GM23338 (cell line): Measurements from ENCODE around the gene UHRF1.

ENCODE experiments used
- CREB1 ChIP-seq: fragments of 250-450 bp; sonication (Bioruptor Pico); IDR thresholded peaks from 2 replicates; pipeline ENCODE4 v1.5.0; 2020; ENCODE audit warnings: low read depth, mild to moderate bottlenecking, moderate library complexity
- EZH2 ChIP-seq: fragments of 200-600 bp; sonication (generic); IDR thresholded peaks from one replicate; pipeline ENCODE4 v1.8.0; 2017; ENCODE audit warnings: antibody characterized with exemption, mild to moderate bottlenecking, low read depth; ENCODE audit not compliant: unreplicated experiment
- POLR2AphosphoS5 ChIP-seq: IDR thresholded peaks from 2 replicates; pipeline ENCODE4 v1.6.1; 2016; ENCODE audit warnings: antibody characterized with exemption, low read depth
- STAT1 ChIP-seq: IDR thresholded peaks from one replicate; pipeline ENCODE4 v1.6.1; 2016; ENCODE audit warnings: antibody characterized with exemption; ENCODE audit not compliant: unreplicated experiment
- ZNF114 ChIP-seq: fragments of 250-450 bp; sonication (Bioruptor Pico); IDR thresholded peaks from 2 replicates; pipeline ENCODE4 v1.5.0; 2020; ENCODE audit warnings: mild to moderate bottlenecking, moderate library complexity
- TF ChIP-seq, protein P1 (sequence below), 2 experiments: fragments of 200-600 bp in 1 of 2; sonication (generic) in 1 of 2; conservative IDR thresholded peaks; 2 replicates each; pipeline versions ENCODE4 v1.5.1 to v1.6.1; 2016 to 2017; ENCODE audit warnings: antibody characterized with exemption in 2 of 2, low read depth in 2 of 2, mild to moderate bottlenecking in 2 of 2, moderate library complexity in 1 of 2
- TF ChIP-seq, protein P2 (sequence below): IDR thresholded peaks from one replicate; pipeline ENCODE4 v1.6.1; 2018; ENCODE audit warnings: antibody characterized with exemption; ENCODE audit not compliant: unreplicated experiment

DNA sequence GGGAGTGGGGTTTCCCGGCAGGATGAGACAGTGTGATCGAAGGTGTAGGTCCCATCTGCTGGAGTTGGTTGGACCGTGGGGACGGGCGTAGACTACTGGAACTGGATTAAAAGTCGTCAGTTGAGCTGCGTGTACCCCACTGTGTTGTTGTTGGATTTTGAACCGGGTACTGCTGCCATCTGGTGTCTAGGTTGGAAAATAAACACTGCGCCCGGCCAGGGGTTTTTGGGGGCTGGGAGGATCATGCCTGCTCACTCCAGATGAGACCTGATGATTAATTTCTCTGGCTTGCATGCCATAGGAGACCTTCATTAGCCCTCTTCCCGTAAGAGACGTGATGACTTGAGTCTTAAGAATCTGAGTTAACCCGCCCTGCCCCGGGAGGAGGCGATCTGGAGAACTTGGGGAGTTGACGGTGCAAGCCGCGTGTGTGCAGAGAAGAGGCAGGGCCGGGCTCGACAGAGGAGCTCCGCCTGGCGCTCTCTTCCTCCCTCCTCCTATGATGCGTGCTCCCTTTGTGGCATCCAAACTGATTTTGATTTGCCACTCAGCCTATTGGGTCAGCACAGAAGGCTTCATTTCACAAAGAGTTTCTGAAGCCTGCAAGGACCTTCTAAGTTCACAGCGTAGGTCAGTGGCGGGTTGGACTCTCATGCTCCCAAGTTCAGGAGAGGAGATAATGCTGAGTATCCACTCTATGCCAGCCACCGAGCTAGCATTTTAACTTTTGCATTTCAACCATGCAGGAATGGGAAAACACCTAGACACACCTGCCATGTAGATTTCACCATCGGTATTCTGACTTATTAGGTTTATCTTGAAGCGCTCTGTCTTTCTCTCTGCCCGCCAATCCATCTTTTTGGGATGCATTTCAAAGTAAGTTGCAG is 2.7 kb downstream of the UHRF1 start:
- TF ChIP-seq, protein P1, sequence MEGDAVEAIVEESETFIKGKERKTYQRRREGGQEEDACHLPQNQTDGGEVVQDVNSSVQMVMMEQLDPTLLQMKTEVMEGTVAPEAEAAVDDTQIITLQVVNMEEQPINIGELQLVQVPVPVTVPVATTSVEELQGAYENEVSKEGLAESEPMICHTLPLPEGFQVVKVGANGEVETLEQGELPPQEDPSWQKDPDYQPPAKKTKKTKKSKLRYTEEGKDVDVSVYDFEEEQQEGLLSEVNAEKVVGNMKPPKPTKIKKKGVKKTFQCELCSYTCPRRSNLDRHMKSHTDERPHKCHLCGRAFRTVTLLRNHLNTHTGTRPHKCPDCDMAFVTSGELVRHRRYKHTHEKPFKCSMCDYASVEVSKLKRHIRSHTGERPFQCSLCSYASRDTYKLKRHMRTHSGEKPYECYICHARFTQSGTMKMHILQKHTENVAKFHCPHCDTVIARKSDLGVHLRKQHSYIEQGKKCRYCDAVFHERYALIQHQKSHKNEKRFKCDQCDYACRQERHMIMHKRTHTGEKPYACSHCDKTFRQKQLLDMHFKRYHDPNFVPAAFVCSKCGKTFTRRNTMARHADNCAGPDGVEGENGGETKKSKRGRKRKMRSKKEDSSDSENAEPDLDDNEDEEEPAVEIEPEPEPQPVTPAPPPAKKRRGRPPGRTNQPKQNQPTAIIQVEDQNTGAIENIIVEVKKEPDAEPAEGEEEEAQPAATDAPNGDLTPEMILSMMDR (conservative IDR thresholded peaks at IDR 0.05; ENCODE audit: low read depth in 2 of 2): peak; percentile 60 to 75
- no peak for TF ChIP-seq EZH2
- TF ChIP-seq, protein P2, sequence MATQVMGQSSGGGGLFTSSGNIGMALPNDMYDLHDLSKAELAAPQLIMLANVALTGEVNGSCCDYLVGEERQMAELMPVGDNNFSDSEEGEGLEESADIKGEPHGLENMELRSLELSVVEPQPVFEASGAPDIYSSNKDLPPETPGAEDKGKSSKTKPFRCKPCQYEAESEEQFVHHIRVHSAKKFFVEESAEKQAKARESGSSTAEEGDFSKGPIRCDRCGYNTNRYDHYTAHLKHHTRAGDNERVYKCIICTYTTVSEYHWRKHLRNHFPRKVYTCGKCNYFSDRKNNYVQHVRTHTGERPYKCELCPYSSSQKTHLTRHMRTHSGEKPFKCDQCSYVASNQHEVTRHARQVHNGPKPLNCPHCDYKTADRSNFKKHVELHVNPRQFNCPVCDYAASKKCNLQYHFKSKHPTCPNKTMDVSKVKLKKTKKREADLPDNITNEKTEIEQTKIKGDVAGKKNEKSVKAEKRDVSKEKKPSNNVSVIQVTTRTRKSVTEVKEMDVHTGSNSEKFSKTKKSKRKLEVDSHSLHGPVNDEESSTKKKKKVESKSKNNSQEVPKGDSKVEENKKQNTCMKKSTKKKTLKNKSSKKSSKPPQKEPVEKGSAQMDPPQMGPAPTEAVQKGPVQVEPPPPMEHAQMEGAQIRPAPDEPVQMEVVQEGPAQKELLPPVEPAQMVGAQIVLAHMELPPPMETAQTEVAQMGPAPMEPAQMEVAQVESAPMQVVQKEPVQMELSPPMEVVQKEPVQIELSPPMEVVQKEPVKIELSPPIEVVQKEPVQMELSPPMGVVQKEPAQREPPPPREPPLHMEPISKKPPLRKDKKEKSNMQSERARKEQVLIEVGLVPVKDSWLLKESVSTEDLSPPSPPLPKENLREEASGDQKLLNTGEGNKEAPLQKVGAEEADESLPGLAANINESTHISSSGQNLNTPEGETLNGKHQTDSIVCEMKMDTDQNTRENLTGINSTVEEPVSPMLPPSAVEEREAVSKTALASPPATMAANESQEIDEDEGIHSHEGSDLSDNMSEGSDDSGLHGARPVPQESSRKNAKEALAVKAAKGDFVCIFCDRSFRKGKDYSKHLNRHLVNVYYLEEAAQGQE: no peak
- TF ChIP-seq POLR2AphosphoS5: no peak
- no peak for TF ChIP-seq STAT1
- no peak for TF ChIP-seq ZNF114
- TF ChIP-seq CREB1: no peak
